Fibroblast of the aortic adventitia (primary cell): ENCODE measurements around the gene COA8. TPM values are rescaled to one million over a fixed set of nuclear protein-coding genes. Genes with fewer than 3 reads are reported as not detected.

ENCODE experiments used
- DNase-seq: peaks from one replicate; pipeline ENCODE4 v3.0.0-alpha.2; 2010; ENCODE audit warnings: low read depth
- H3K4me3 ChIP-seq: 2 replicates; pipeline ENCODE4 v1.5.1; 2011; ENCODE audit warnings: low read depth, mild to moderate bottlenecking, control low read depth, low read length, moderate library complexity
- total RNA-seq: library from RNA; depleted of rRNA; stranded (reverse); fragments of >200 nt; gene quantifications from 2 replicates; pipeline ENCODE4 v1.2.3, GENCODE V29; 2012; ENCODE audit warnings: low replicate concordance
- TF ChIP-seq, protein P1 (sequence below): IDR thresholded peaks from 2 replicates; pipeline ENCODE4 v1.5.1; 2011; ENCODE audit warnings: mild to moderate bottlenecking, low read length, control low read depth, inconsistent platforms; ENCODE audit not compliant: insufficient read depth

COA8 gene
- total RNA-seq, 1 donor = 23.6 TPM

GRCh38 chr14:103543721-103544387, 18.9 kb upstream of the COA8 start:
- no peak for DNase-seq
- TF ChIP-seq, protein P1, sequence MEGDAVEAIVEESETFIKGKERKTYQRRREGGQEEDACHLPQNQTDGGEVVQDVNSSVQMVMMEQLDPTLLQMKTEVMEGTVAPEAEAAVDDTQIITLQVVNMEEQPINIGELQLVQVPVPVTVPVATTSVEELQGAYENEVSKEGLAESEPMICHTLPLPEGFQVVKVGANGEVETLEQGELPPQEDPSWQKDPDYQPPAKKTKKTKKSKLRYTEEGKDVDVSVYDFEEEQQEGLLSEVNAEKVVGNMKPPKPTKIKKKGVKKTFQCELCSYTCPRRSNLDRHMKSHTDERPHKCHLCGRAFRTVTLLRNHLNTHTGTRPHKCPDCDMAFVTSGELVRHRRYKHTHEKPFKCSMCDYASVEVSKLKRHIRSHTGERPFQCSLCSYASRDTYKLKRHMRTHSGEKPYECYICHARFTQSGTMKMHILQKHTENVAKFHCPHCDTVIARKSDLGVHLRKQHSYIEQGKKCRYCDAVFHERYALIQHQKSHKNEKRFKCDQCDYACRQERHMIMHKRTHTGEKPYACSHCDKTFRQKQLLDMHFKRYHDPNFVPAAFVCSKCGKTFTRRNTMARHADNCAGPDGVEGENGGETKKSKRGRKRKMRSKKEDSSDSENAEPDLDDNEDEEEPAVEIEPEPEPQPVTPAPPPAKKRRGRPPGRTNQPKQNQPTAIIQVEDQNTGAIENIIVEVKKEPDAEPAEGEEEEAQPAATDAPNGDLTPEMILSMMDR = no peak

DNA sequence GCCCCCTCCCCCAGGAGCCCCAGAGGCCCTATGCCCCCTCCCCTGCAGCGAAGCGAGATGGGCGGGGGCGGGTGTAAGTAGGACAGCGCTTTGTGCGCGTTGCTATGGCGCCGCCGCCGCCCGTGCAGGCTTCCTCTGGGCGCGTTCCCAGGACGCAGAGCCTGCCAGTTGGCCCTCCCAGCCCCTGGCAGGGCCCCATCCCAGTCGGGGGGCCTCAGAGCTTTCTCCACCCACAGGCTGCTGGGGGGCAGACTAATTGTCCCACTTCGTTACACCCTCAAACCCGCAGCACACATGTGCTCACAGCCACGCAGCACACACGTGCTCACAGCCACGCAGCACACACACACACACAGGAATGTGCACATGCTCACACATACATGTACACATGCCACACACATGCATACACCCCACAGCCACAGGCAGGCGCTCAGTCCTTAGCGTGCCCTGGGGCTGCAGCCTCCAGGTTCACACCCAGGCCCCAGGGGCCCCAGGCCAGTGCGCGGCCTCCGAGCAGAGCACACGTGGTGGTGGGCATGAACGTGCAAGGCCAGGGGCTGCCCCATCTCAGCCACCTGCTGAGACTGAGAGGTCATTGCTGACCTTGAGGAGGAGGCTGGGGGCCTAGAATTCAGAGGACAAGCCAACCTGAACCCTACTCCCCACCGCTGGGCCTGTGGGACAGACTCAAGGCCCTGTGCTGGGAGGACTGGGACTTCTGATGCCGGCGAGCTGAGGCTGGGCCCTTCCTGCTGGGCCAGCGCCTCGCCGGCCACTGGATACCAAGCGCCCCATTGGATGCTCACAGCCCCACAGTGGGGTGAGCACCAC, 18.2 kb upstream of the COA8 start:
- DNase-seq = no peak
- TF ChIP-seq, protein P1 = no peak
- no peak overlapping the region for H3K4me3 ChIP-seq

More at GRCh38 chr14:103543721-103544387, 18.9 kb upstream of the COA8 start:
- H3K4me3 ChIP-seq = no peak overlapping the region

GRCh38 chr14:103545219-103545914, 17.4 kb upstream of the COA8 start:
- no peak for DNase-seq

GRCh38 chr14:103545915-103546651, 16.7 kb upstream of the COA8 start:
- TF ChIP-seq, protein P1 = no peak
- no peak for DNase-seq
- no peak overlapping the region for H3K4me3 ChIP-seq

More at GRCh38 chr14:103545219-103545914, 17.4 kb upstream of the COA8 start:
- H3K4me3 ChIP-seq = no peak overlapping the region
- TF ChIP-seq, protein P1 = no peak

GRCh38 chr14:103546652-103547454, 15.9 kb upstream of the COA8 start:
- DNase-seq = peak; percentile 52
- H3K4me3 ChIP-seq = no peak overlapping the region
- TF ChIP-seq, protein P1 = peak; percentile 81
